ENCODE data around the gene SCP2.

SCP2 gene

GRCh38 chr1:52911541-52911940 lies 15.5 kb upstream of the SCP2 start:
- no peak overlapping the region for H3K27ac ChIP-seq
- no peak for TF ChIP-seq ZFX (IDR thresholded peaks at IDR 0.05; ENCODE audit: borderline replicate concordance)
- TF ChIP-seq, protein P1, sequence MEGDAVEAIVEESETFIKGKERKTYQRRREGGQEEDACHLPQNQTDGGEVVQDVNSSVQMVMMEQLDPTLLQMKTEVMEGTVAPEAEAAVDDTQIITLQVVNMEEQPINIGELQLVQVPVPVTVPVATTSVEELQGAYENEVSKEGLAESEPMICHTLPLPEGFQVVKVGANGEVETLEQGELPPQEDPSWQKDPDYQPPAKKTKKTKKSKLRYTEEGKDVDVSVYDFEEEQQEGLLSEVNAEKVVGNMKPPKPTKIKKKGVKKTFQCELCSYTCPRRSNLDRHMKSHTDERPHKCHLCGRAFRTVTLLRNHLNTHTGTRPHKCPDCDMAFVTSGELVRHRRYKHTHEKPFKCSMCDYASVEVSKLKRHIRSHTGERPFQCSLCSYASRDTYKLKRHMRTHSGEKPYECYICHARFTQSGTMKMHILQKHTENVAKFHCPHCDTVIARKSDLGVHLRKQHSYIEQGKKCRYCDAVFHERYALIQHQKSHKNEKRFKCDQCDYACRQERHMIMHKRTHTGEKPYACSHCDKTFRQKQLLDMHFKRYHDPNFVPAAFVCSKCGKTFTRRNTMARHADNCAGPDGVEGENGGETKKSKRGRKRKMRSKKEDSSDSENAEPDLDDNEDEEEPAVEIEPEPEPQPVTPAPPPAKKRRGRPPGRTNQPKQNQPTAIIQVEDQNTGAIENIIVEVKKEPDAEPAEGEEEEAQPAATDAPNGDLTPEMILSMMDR (IDR thresholded peaks at IDR 0.05): no peak

DNA sequence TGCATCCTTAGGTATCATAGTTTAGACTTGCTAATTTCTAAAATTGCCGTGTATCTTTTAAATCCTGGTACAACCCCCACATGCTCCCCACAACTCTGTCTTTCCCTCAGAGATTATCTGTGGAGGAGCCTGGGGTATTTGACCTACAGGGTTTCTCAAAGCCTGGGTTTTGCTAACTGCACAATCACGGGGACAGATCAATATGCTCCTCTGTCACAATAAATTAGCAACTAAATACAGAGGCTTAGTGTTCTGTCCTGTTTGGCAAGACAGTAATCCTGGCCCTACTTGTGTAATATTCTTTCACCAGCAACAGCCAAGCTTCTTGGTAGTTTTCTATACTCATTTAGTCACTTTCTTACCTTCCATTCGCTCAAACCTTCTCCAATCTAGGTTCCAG lies 14.1 kb upstream of the SCP2 start:
- TF ChIP-seq, protein P1 (IDR thresholded peaks at IDR 0.05): no peak
- no peak for TF ChIP-seq ZFX (IDR thresholded peaks at IDR 0.05; ENCODE audit: borderline replicate concordance)
- no peak overlapping the region for H3K27ac ChIP-seq

DNA sequence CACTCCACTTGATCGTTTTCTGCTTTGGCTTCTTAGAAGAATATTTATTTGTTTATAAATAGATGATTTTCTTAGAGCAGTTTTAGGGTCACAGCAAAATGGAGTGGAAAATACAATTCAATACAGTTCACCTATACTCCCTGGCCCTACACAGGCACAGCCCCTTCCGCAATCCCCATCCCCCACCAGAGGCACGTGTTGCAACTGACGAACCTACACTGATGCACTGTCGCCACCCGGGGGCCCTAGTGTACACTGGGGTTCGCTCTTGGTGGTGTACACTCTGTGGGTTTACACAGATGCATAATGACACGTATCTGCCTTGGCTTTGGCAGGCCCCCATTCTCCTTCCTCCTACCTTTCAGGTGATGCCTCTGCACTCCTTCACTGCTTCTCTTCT lies 13.5 kb upstream of the SCP2 start:
- TF ChIP-seq ZFX (IDR thresholded peaks at IDR 0.05; ENCODE audit: borderline replicate concordance): no peak
- TF ChIP-seq, protein P1 (IDR thresholded peaks at IDR 0.05): no peak

GRCh38 chr1:52914463-52914862 lies 12.6 kb upstream of the SCP2 start:
- TF ChIP-seq, protein P1 (IDR thresholded peaks at IDR 0.05): no peak
- no peak for TF ChIP-seq ZFX (IDR thresholded peaks at IDR 0.05; ENCODE audit: borderline replicate concordance)
- H3K27ac ChIP-seq: no peak overlapping the region

More for the DNA sequence above, 13.5 kb upstream of the SCP2 start:
- H3K27ac ChIP-seq: no peak overlapping the region

- no peak for TF ChIP-seq ZFX (IDR thresholded peaks at IDR 0.05; ENCODE audit: borderline replicate concordance)
- TF ChIP-seq, protein P1 (IDR thresholded peaks at IDR 0.05): no peak
- H3K27ac ChIP-seq: no peak overlapping the region
Observed at GRCh38 chr1:52915211-52915854, 11.7 kb upstream of the SCP2 start.

DNA sequence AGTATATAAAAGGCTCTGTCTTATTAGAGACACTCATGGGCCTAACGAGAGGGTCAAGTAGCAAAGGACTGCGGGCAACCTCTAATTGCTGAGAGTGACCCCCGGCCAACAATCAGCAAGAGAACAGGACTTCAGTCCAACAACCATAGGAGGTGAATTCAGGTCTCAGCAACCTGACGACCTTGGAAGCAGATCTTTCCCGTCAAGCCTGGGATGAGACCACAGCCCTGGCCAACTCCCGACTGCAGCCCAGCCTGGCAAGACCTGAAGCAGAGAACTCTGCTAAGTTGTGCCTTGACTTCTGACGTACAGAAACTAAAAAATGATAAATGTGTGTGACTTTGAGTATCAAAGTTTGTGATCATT lies 11.2 kb upstream of the SCP2 start:
- no peak overlapping the region for H3K27ac ChIP-seq

More for the DNA sequence above, 11.2 kb upstream of the SCP2 start:
- no peak for TF ChIP-seq ZFX (IDR thresholded peaks at IDR 0.05; ENCODE audit: borderline replicate concordance)
- TF ChIP-seq, protein P1 (IDR thresholded peaks at IDR 0.05): no peak

Measured in 22Rv1 (cell line).